MCF 10A (cell line): ENCODE results near the gene ATG16L2. TPM values are rescaled to one million over a fixed set of nuclear protein-coding genes. Genes with fewer than 3 reads are reported as not detected.

Experiments used
- BruUV-seq: library from RNA; stranded (reverse); fragments of 400-500 nt; replicated peaks from 2 replicates; lab custom pipeline; 2021; lab: Mats Ljungman, UMichigan
- CTCF ChIA-PET: fragments of 300-600 bp; sonication (Branson Sonifier 250); formaldehyde crosslinking; extraction: SDS; loops from one replicate; lab custom pipeline; 2021; ENCODE audit warnings: antibody characterized with exemption, inconsistent platforms; lab: Yijun Ruan, JAX
- POLR2A ChIA-PET: fragments of 300-600, 350-650 bp; sonication (Branson Sonifier 250); formaldehyde crosslinking; extraction: SDS; loops from one replicate; lab custom pipeline; 2020; ENCODE audit warnings: antibody characterized with exemption, inconsistent platforms; lab: Yijun Ruan, JAX
- DNase-seq: peaks from one replicate; pipeline ENCODE4 v3.0.0-alpha.2; 2018; ENCODE audit not compliant: unreplicated experiment
- H3K27ac Mint-ChIP-seq: one replicate; pipeline ENCODE4 v1.8.0; 2022; ENCODE audit warnings: mild to moderate bottlenecking, low read depth, mixed read lengths; ENCODE audit not compliant: unreplicated experiment
- H3K27me3 Mint-ChIP-seq: one replicate; pipeline ENCODE4 v1.8.0; 2022; ENCODE audit warnings: mixed read lengths; ENCODE audit not compliant: insufficient read depth, unreplicated experiment
- H3K36me3 Mint-ChIP-seq: one replicate; pipeline ENCODE4 v1.8.0; 2022; ENCODE audit warnings: mild to moderate bottlenecking, moderate library complexity, mixed read lengths; ENCODE audit not compliant: insufficient read depth, unreplicated experiment
- H3K4me1 Mint-ChIP-seq: one replicate; pipeline ENCODE4 v1.8.0; 2022; ENCODE audit warnings: mixed read lengths; ENCODE audit not compliant: insufficient read depth, unreplicated experiment
- H3K4me3 Mint-ChIP-seq: one replicate; pipeline ENCODE4 v1.8.0; 2022; ENCODE audit warnings: mild to moderate bottlenecking, moderate library complexity, mixed read lengths; ENCODE audit not compliant: unreplicated experiment
- H3K9me3 Mint-ChIP-seq: one replicate; pipeline ENCODE4 v1.8.0; 2022; ENCODE audit warnings: mixed read lengths; ENCODE audit not compliant: unreplicated experiment
- CTCF ChIP-seq: fragments of 200-600 bp; IDR thresholded peaks from one replicate; pipeline ENCODE4 v1.8.0; 2022; ENCODE audit warnings: antibody characterized with exemption, mild to moderate bottlenecking; ENCODE audit not compliant: unreplicated experiment
- intact Hi-C: fragments of 100-400 bp; cut with micrococcal nuclease; formaldehyde crosslinking; loops from 2 replicates; pipeline ENCODE4 v1.14.1; 2022
- total RNA-seq: library from RNA; stranded (reverse); gene quantifications from 2 replicates; pipeline ENCODE4 v1.2.3, GENCODE V29; 2022

The ATG16L2 gene
- total RNA-seq, 1 experiment from 2014 or later, result 11.2 TPM

GRCh38 chr11:72779495-72780128 lies 34.6 kb upstream of the ATG16L2 start:
- ChIA-PET CTCF (interaction anchor here (0.5 kb wide), 2 partner anchors 35 to 54 kb away, joined by 5 read pairs; no protein-coding TSS in a partner anchor), POLR2A (no interaction called here)
- no peak for DNase-seq
- Mint-ChIP-seq H3K36me3 (peaks cover 5% of the 10 kb centered on the region), H3K27ac (peak overlapping the region; percentile 9), H3K4me3 (peak overlapping the region; percentile 57), H3K4me1 (peaks cover 15% of the 10 kb centered on the region), H3K9me3 (no peaks in the 10 kb centered on the region), H3K27me3 (no peaks in the 10 kb centered on the region)
- BruUV-seq, result no TSS peak
- intact Hi-C loops, result no loop called here
- TF ChIP-seq CTCF, result no peak

- no TSS peak for BruUV-seq
- Mint-ChIP-seq H3K4me3 (peak overlapping the region; percentile 57), H3K9me3 (no peaks in the 10 kb centered on the region), H3K4me1 (peaks cover 15% of the 10 kb centered on the region), H3K36me3 (peaks cover 5% of the 10 kb centered on the region), H3K27me3 (no peaks in the 10 kb centered on the region), H3K27ac (no peak overlapping the region)
- no peak for TF ChIP-seq CTCF
- intact Hi-C loops, result no loop called here
- peak; percentile 18 for DNase-seq
- CTCF ChIA-PET, result interaction anchor here (0.7 to 1.1 kb wide), 2 partner anchors 51 to 53 kb away, joined by 4 read pairs; no protein-coding TSS in a partner anchor
- POLR2A ChIA-PET, result no interaction called here
These were observed 33.7 kb upstream of the ATG16L2 start for GRCh38 chr11:72780296-72781062.

GRCh38 chr11:72781063-72781312 lies 33.2 kb upstream of the ATG16L2 start:
- BruUV-seq, result no TSS peak
- Mint-ChIP-seq H3K9me3 (no peaks in the 10 kb centered on the region), H3K27ac (no peak overlapping the region), H3K4me3 (peak overlapping the region; percentile 57), H3K36me3 (peaks cover 5% of the 10 kb centered on the region), H3K27me3 (no peaks in the 10 kb centered on the region), H3K4me1 (peaks cover 15% of the 10 kb centered on the region)
- POLR2A ChIA-PET, result no interaction called here
- no peak for TF ChIP-seq CTCF
- no peak for DNase-seq
- intact Hi-C loops, result no loop called here
- CTCF ChIA-PET, result interaction anchor here (0.7 to 1.1 kb wide), 2 partner anchors 51 to 53 kb away, joined by 4 read pairs; no protein-coding TSS in a partner anchor

GRCh38 chr11:72781313-72782080 lies 32.7 kb upstream of the ATG16L2 start:
- peak overlapping the region; percentile 57 for H3K4me3 Mint-ChIP-seq
- ChIA-PET CTCF (interaction anchor here (0.6 to 1.9 kb wide), 5 partner anchors 13 to 1439 kb away, joined by 3 to 10 read pairs (median 4); partner anchors contain the start of gene STARD10), POLR2A (interaction anchor here (1.0 kb wide), 1 partner anchor 59 kb away, joined by 3 read pairs; no protein-coding TSS in a partner anchor)
- no peaks in the 10 kb centered on the region for H3K27me3 Mint-ChIP-seq
- no peak for TF ChIP-seq CTCF
- DNase-seq, result no peak
- no peak overlapping the region for H3K27ac Mint-ChIP-seq
- H3K4me1 Mint-ChIP-seq, result peaks cover 15% of the 10 kb centered on the region
- H3K9me3 Mint-ChIP-seq, result no peaks in the 10 kb centered on the region
- intact Hi-C loops, result no loop called here
- BruUV-seq, result no TSS peak
- H3K36me3 Mint-ChIP-seq, result peaks cover 5% of the 10 kb centered on the region
